Kidney epithelial cell (primary cell): ENCODE measurements around the gene SPIN1. TPM values are rescaled to one million over a fixed set of nuclear protein-coding genes. Genes with fewer than 3 reads are reported as not detected.

ENCODE experiments used
- DNase-seq: peaks from one replicate; pipeline ENCODE4 v3.0.0-alpha.2; 2010; ENCODE audit warnings: low read depth
- H3K27me3 ChIP-seq: 2 replicates; pipeline ENCODE4 v1.6.0; 2011; ENCODE audit warnings: low read length; ENCODE audit not compliant: control insufficient read depth, insufficient read depth
- H3K36me3 ChIP-seq: 2 replicates; pipeline ENCODE4 v1.5.1; 2011; ENCODE audit warnings: low read length; ENCODE audit not compliant: control insufficient read depth, insufficient read depth
- H3K4me3 ChIP-seq: 2 replicates; pipeline ENCODE4 v1.5.1; 2011; ENCODE audit warnings: low read depth, mild to moderate bottlenecking, control low read depth, low read length
- CTCF ChIP-seq: IDR thresholded peaks from 2 replicates; pipeline ENCODE4 v1.5.1; 2011; ENCODE audit warnings: mild to moderate bottlenecking, moderate library complexity, low read length, control low read depth, inconsistent platforms; ENCODE audit not compliant: insufficient read depth, poor library complexity, severe bottlenecking
- total RNA-seq: library from RNA; depleted of rRNA; stranded (reverse); fragments of >200 nt; gene quantifications from 2 replicates; pipeline ENCODE4 v1.2.3, GENCODE V29; 2015

The SPIN1 gene
- total RNA-seq, 1 donor from 2014 or later: 93.0 TPM

- no peak for TF ChIP-seq CTCF
- no peak for DNase-seq
- Histone ChIP-seq H3K27me3 (no peaks in the 10 kb centered on the region), H3K36me3 (no peaks in the 10 kb centered on the region), H3K4me3 (no peak overlapping the region)
These were observed 15.1 kb downstream of the SPIN1 start for GRCh38 chr9:88403340-88403739.

GRCh38 chr9:88406051-88406450 is 17.8 kb downstream of the SPIN1 start:
- TF ChIP-seq CTCF: no peak
- no peaks in the 10 kb centered on the region for H3K27me3 ChIP-seq
- no peak overlapping the region for H3K4me3 ChIP-seq
- no peak for DNase-seq
- no peaks in the 10 kb centered on the region for H3K36me3 ChIP-seq

DNA sequence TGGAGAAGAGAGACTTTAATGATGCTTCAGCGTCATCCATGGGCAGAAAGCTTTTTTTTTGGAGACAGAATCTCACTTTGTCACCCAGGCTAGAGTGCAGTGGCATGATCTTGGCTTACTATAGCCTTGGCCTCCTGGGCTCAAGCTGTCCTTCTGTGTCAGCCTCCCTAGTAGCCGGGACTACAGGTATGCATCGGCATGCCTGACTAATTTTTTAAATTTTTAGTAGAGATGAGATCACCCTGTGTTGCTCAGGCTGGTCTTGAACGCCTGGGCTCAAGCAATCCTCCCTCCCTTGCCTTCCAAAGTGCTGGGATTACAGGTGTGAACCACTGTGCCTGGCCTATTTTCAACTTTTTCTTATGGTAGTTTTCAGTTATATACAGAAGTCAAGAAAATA is 23.2 kb downstream of the SPIN1 start:
- no peaks in the 10 kb centered on the region for H3K27me3 ChIP-seq
- no peak overlapping the region for H3K4me3 ChIP-seq
- no peak for TF ChIP-seq CTCF
- no peak for DNase-seq
- H3K36me3 ChIP-seq: no peaks in the 10 kb centered on the region

DNA sequence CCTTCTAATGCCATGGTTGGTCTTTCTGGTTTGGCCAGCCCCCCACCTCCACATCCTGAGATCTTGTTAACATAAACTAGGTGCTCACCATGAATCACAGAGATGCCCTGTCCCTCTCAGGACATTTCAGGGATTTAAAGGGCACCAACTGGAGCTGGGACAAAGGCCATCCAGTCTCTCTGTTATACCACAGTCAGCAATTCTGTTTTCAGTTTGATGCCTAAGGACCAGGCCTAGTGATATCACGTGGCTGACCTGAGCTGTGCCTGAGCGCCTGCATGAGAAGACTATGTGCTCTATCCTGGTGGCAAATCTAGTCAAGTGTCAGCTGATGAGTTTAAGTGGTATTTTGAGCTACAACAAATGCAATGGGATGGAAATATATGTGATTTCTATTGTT is 26.1 kb downstream of the SPIN1 start:
- DNase-seq: no peak
- Histone ChIP-seq H3K4me3 (no peak overlapping the region), H3K36me3 (no peaks in the 10 kb centered on the region), H3K27me3 (no peaks in the 10 kb centered on the region)
- no peak for TF ChIP-seq CTCF

DNA sequence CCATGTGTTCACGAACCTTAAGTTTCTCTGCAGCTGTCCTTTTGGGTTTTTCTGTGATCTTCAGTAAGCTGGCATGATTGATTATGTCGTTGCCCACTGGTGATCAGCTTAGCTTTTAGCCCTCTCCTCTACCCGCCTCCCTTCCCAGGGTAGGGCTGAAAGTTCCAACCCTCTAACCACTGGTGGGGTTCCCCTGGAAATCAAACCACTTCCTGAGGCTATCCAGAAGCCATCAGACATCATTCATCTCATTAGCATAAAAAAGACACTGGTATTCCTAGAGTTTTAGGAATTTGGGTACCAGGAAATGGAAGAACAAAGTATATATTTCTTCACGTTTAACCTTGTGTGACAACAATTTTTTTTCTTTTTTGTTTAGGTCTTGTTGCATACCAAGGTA is 29.8 kb downstream of the SPIN1 start:
- H3K4me3 ChIP-seq: no peak overlapping the region
- TF ChIP-seq CTCF: no peak
- H3K36me3 ChIP-seq: peaks cover 1% of the 10 kb centered on the region
- no peaks in the 10 kb centered on the region for H3K27me3 ChIP-seq
- no peak for DNase-seq

DNA sequence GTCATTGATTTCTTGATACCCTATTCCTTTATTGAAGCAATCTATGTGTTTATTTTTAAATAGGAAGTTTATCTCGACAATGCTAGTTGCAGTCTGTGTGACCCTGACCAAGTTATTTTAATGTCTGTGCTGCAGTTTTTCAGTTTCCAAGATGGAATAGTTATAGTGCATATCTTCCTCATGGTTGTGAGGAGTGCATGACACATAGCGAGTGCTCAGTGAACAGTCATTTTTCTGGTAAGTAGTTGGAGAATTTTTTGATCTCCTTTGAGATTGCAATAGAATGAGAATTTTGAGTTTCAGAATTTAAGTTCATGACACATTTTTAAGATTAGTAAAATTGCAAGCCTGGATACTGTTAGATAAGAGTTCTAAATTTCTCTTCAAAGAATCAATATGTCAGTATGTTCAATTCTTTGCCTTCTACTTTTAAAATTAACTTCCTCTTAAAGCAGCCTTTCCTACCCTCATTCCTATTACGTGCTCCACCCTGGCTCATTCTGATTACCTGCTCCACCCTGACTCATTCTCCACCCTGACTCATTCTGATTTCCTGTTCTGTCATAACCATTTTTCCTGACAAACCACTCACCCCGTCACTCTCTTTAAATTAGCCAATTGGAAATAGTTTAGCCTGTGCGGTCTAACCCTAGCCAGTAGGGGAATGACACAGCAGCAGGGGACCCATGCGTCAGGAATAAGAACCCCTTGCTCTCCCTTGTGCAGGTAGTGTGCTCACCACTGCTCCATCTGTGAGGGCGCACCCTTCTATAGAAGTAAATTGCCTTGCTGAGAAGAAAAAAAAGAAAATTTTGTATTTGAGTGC is 30.7 kb downstream of the SPIN1 start:
- TF ChIP-seq CTCF: no peak
- Histone ChIP-seq H3K27me3 (no peaks in the 10 kb centered on the region), H3K36me3 (peaks cover 1% of the 10 kb centered on the region), H3K4me3 (no peak overlapping the region)
- DNase-seq: no peak
